ENCODE data around the gene RANBP9. TPM values are rescaled to one million over a fixed set of nuclear protein-coding genes. Genes with fewer than 3 reads are reported as not detected.

The RANBP9 gene
- total and polyA plus RNA-seq, 2 donors (not counting 3 experiments of a cell fraction or from before 2014, with no cell fraction given) = 15.1 to 40.2 TPM

DNA sequence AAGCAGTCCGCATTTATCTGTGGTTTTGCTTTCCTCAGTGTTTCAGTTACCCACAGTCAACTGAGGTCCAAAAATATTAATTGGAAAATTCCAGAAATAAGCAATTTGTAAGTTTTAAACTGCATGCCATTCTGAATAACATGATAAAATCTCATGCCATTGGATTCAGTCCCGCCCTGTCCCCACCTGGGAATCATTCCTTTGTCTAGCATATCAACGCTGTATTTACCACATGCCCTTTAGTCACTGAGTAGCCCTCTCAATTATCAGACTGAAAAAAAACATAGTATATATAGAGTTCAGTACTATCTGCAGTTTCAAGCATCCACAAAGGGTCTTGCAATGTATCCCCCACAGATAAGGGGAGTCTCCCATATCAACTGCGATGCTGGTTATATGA lies 17.1 kb downstream of the RANBP9 start:
- dilution Hi-C loops (cut with MboI; ENCODE audit: extremely low pct_ligation_motif_present, low sequenced_read_pairs) (no loop called here), intact Hi-C loops (cut with micrococcal nuclease) (no loop called here)
- Histone ChIP-seq H3K27ac (ENCODE audit: insufficient read depth, low read depth, low read length) (no peak overlapping the region), H3K4me3 (replicated peaks in 1 of 3; ENCODE audit: insufficient read depth in 1 of 3, low read depth in 1 of 3, low read length in 3 of 3) (no peak overlapping the region), H4K20me1 (replicated peaks; ENCODE audit: control insufficient read depth, extremely low read depth, insufficient read depth, low read length) (peaks cover 2% of the 10 kb centered on the region), H2AFZ (ENCODE audit: low read depth, low read length) (no peak overlapping the region), H3K4me1 (ENCODE audit: control insufficient read depth, extremely low read depth, insufficient read depth, low read length) (no peaks in the 10 kb centered on the region), H3K4me2 (ENCODE audit: insufficient read depth, low read length) (no peak overlapping the region), H3K79me2 (ENCODE audit: control insufficient read depth, insufficient read depth, low read length) (peaks cover 59% of the 10 kb centered on the region), H3K27me3 (ENCODE audit: control insufficient read depth in 2 of 2, insufficient read depth in 2 of 2, low read length in 2 of 2) (no peaks in the 10 kb centered on the region), H3K9me1 (replicated peaks; ENCODE audit: control insufficient read depth, extremely low read depth, insufficient read depth, low read length) (no peaks in the 10 kb centered on the region), H3K9ac (replicated peaks; ENCODE audit: extremely low read depth, insufficient read depth, low read length) (no peak overlapping the region), H3K9me3 (replicated peaks; ENCODE audit: control insufficient read depth, insufficient read depth, low read length) (no peaks in the 10 kb centered on the region), H3K36me3 (ENCODE audit: control insufficient read depth in 2 of 2, extremely low read depth in 1 of 2, insufficient read depth in 2 of 2, low read length in 2 of 2) (no peaks in the 10 kb centered on the region)
- CTCF ChIA-PET = no interaction called here
- TF ChIP-seq EZH2 (IDR thresholded peaks at IDR 0.05; ENCODE audit: borderline replicate concordance, low read depth, low read length, severe bottlenecking) = no peak
- TF ChIP-seq MYC (IDR thresholded peaks at IDR 0.05; ENCODE audit: low read depth, low read length) = no peak
- TF ChIP-seq POLR2AphosphoS5 (IDR thresholded peaks at IDR 0.05; ENCODE audit: insufficient read depth, low read depth, low read length) = no peak
- TF ChIP-seq JUN (IDR thresholded peaks at IDR 0.05; ENCODE audit: borderline replicate concordance, insufficient read depth, insufficient read length, low read depth) = no peak
- POLR2A ChIA-PET = no interaction called here
- no peak for DNase-seq (ENCODE audit: low read depth, low spot score)
- BruUV-seq (replicated peaks) = no TSS peak
- no peak for FAIRE-seq

DNA sequence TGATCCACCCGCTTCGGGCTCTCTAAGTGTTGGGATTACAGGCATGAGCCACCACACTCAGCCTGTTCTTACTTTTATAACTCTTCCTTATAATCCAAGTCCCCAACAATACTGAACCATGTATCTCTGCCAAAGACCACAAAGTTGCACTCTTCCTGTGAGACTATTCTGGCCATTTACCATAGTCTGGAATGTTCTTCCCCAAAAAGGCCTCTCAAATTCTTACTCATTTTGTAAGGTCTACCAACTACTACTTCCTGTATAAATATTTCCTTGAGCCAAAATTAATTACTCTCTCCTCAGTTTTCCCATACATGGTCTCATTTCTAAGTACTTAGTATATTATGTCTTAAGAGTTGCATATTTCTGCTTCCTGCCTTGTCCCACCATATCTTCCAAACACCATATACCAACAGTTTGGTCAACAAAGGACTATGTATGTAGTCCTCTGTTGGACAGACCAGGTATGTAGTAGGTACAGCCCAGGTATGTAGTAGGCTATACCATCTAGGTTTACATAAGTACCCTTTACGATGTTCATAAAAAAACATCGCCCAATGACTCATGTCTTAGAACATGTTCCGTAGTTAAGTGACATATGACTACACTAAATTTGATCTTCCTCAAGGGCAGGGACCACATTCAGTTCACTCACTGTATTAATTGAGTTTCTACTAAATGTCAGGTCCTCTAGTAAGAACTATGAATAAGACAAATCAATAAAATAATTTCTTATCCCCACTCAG lies 22.0 kb downstream of the RANBP9 start:
- no peak overlapping the region for H2AFZ ChIP-seq (ENCODE audit: low read depth, low read length)
- no TSS peak for BruUV-seq (replicated peaks)
- TF ChIP-seq, protein P1, sequence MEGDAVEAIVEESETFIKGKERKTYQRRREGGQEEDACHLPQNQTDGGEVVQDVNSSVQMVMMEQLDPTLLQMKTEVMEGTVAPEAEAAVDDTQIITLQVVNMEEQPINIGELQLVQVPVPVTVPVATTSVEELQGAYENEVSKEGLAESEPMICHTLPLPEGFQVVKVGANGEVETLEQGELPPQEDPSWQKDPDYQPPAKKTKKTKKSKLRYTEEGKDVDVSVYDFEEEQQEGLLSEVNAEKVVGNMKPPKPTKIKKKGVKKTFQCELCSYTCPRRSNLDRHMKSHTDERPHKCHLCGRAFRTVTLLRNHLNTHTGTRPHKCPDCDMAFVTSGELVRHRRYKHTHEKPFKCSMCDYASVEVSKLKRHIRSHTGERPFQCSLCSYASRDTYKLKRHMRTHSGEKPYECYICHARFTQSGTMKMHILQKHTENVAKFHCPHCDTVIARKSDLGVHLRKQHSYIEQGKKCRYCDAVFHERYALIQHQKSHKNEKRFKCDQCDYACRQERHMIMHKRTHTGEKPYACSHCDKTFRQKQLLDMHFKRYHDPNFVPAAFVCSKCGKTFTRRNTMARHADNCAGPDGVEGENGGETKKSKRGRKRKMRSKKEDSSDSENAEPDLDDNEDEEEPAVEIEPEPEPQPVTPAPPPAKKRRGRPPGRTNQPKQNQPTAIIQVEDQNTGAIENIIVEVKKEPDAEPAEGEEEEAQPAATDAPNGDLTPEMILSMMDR (IDR thresholded peaks at IDR 0.05; ENCODE audit: extremely low read depth in 1 of 2, insufficient read depth in 1 of 2, low read depth in 1 of 2, low read length in 2 of 2) = no peak
- no peak for TF ChIP-seq MYC (IDR thresholded peaks at IDR 0.05; ENCODE audit: low read depth, low read length)
- TF ChIP-seq FOS (IDR thresholded peaks at IDR 0.05; ENCODE audit: borderline replicate concordance, insufficient read depth, low read length) = no peak
- TF ChIP-seq, protein P2, sequence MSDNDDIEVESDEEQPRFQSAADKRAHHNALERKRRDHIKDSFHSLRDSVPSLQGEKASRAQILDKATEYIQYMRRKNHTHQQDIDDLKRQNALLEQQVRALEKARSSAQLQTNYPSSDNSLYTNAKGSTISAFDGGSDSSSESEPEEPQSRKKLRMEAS (IDR thresholded peaks at IDR 0.05; ENCODE audit: insufficient read depth, insufficient read length) = no peak
- TF ChIP-seq POLR2AphosphoS5 (IDR thresholded peaks at IDR 0.05; ENCODE audit: insufficient read depth, low read depth, low read length) = no peak
- TF ChIP-seq POLR2A (IDR thresholded peaks at IDR 0.05; ENCODE audit: low read depth, low read length) = no peak
- no peak for TF ChIP-seq EZH2 (IDR thresholded peaks at IDR 0.05; ENCODE audit: borderline replicate concordance, low read depth, low read length, severe bottlenecking)
- no peak for TF ChIP-seq GATA2 (IDR thresholded peaks at IDR 0.05; ENCODE audit: insufficient read depth, insufficient read length, low read depth, low read length)
- no peak for TF ChIP-seq JUN (IDR thresholded peaks at IDR 0.05; ENCODE audit: borderline replicate concordance, insufficient read depth, insufficient read length, low read depth)
- DNase-seq (ENCODE audit: low read depth, low spot score) = no peak
- H3K4me3 ChIP-seq (replicated peaks in 1 of 3; ENCODE audit: insufficient read depth in 1 of 3, low read depth in 1 of 3, low read length in 3 of 3) = no peak overlapping the region
- H3K4me1 ChIP-seq (ENCODE audit: control insufficient read depth, extremely low read depth, insufficient read depth, low read length) = no peaks in the 10 kb centered on the region
- H4K20me1 ChIP-seq (replicated peaks; ENCODE audit: control insufficient read depth, extremely low read depth, insufficient read depth, low read length) = peaks cover 6% of the 10 kb centered on the region
- peaks cover 59% of the 10 kb centered on the region for H3K79me2 ChIP-seq (ENCODE audit: control insufficient read depth, insufficient read depth, low read length)
- no peak for FAIRE-seq
- H3K9ac ChIP-seq (replicated peaks; ENCODE audit: extremely low read depth, insufficient read depth, low read length) = no peak overlapping the region
- no peak overlapping the region for H3K27ac ChIP-seq (ENCODE audit: insufficient read depth, low read depth, low read length)
- H3K9me1 ChIP-seq (replicated peaks; ENCODE audit: control insufficient read depth, extremely low read depth, insufficient read depth, low read length) = no peaks in the 10 kb centered on the region
- dilution Hi-C loops (cut with MboI; ENCODE audit: extremely low pct_ligation_motif_present, low sequenced_read_pairs) (no loop called here), intact Hi-C loops (cut with micrococcal nuclease) (no loop called here)
- H3K4me2 ChIP-seq (ENCODE audit: insufficient read depth, low read length) = no peak overlapping the region
- H3K36me3 ChIP-seq (ENCODE audit: control insufficient read depth in 2 of 2, extremely low read depth in 1 of 2, insufficient read depth in 2 of 2, low read length in 2 of 2) = no peaks in the 10 kb centered on the region
- no peaks in the 10 kb centered on the region for H3K27me3 ChIP-seq (ENCODE audit: control insufficient read depth in 2 of 2, insufficient read depth in 2 of 2, low read length in 2 of 2)
- H3K9me3 ChIP-seq (replicated peaks; ENCODE audit: control insufficient read depth, insufficient read depth, low read length) = no peaks in the 10 kb centered on the region
- ChIA-PET CTCF (interaction anchor here (2.6 kb wide), 1 partner anchor 11 kb away, joined by 6 read pairs; no protein-coding TSS in a partner anchor), POLR2A (no interaction called here)

Data from endothelial cell of umbilical vein (primary cell).